Prostate gland (tissue), 2 donors: ENCODE measurements around the gene AKR1D1.

Experiments used
- POLR2A ChIP-seq: fragments of 450-650 bp; IDR thresholded peaks from one replicate; pipeline ENCODE4 v1.6.1; 2016; ENCODE audit warnings: antibody characterized with exemption, mild to moderate bottlenecking
- POLR2AphosphoS5 ChIP-seq: sonication (generic); formaldehyde crosslinking; IDR thresholded peaks from one replicate; pipeline ENCODE4 v1.6.1; 2017; ENCODE audit warnings: antibody characterized with exemption
- TF ChIP-seq, protein P1 (sequence below), 4 experiments: fragments of 200-600 bp in 2 of 4; fragments of 450-650 bp in 2 of 4; sonication (generic) in 2 of 4; IDR thresholded peaks; 1 replicate in 3 of 4; 2 replicates in 1 of 4; pipeline ENCODE4 v1.5.1; 2016 to 2019; ENCODE audit warnings: antibody characterized with exemption in 4 of 4, mild to moderate bottlenecking in 2 of 4, moderate library complexity in 2 of 4

DNA sequence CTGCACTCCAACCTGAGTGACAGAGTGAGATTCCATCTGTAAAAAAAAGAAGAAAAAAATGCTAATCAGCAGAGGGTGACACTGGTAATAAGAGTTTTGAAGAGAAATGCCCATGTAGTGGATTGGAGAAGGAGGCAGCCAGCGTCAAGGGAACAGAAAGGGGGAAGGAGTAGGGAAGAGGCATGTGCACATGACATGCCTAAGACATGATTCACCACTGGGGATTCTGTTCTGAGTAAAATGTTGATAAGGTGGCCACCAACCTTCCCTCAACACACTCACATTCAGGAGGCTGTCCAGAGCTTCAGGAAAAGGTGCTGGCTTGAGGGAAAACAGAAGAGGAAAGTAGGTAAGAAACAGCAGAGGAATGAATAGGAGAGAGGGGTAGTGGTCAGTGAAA, 39.9 kb downstream of the AKR1D1 start:
- TF ChIP-seq, protein P1, sequence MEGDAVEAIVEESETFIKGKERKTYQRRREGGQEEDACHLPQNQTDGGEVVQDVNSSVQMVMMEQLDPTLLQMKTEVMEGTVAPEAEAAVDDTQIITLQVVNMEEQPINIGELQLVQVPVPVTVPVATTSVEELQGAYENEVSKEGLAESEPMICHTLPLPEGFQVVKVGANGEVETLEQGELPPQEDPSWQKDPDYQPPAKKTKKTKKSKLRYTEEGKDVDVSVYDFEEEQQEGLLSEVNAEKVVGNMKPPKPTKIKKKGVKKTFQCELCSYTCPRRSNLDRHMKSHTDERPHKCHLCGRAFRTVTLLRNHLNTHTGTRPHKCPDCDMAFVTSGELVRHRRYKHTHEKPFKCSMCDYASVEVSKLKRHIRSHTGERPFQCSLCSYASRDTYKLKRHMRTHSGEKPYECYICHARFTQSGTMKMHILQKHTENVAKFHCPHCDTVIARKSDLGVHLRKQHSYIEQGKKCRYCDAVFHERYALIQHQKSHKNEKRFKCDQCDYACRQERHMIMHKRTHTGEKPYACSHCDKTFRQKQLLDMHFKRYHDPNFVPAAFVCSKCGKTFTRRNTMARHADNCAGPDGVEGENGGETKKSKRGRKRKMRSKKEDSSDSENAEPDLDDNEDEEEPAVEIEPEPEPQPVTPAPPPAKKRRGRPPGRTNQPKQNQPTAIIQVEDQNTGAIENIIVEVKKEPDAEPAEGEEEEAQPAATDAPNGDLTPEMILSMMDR (IDR thresholded peaks at IDR 0.05): no peak
- TF ChIP-seq POLR2A: no peak
- TF ChIP-seq POLR2AphosphoS5: no peak
